CD4-positive, alpha-beta T cell treated with Interleukin-10 for 1 hour (primary cell): Measurements from ENCODE around the gene UPF2.
"Not testable (repeated sequence)": the region's sequence is repeated elsewhere in the genome, so short reads cannot be mapped to it uniquely, and the experiment has no call there.

Experiments
- DNase-seq: peaks from one replicate; pipeline ENCODE4 v3.0.0-alpha.2; 2020

UPF2 gene

GRCh38 chr10:12041766-12042408 is 722 bp downstream of the UPF2 start:
- DNase-seq = peak; percentile 31

- DNase-seq = no peak
These were observed 6.4 kb downstream of the UPF2 start for GRCh38 chr10:12036073-12036655.

- DNase-seq = no peak
These were observed 11.2 kb downstream of the UPF2 start for GRCh38 chr10:12031404-12031803.

- DNase-seq = no peak
These were observed 15.1 kb downstream of the UPF2 start for GRCh38 chr10:12027539-12027938.

- DNase-seq = no peak
These were observed 17.0 kb downstream of the UPF2 start for GRCh38 chr10:12025591-12025990.

GRCh38 chr10:12022580-12023257 is 19.9 kb downstream of the UPF2 start:
- DNase-seq = peak; percentile 30

GRCh38 chr10:12020574-12020973 is 22.0 kb downstream of the UPF2 start:
- DNase-seq = no peak

- no peak for DNase-seq
These were observed 23.2 kb downstream of the UPF2 start for GRCh38 chr10:12019283-12019971.

GRCh38 chr10:12018438-12019282 is 23.9 kb downstream of the UPF2 start:
- no peak for DNase-seq

- no peak for DNase-seq
These were observed 28.7 kb downstream of the UPF2 start for GRCh38 chr10:12013926-12014325.

GRCh38 chr10:12013391-12013790 is 29.2 kb downstream of the UPF2 start:
- not testable (repeated sequence) for DNase-seq

GRCh38 chr10:12010353-12010752 is 32.3 kb downstream of the UPF2 start:
- no peak for DNase-seq

GRCh38 chr10:12008842-12009241 is 33.8 kb downstream of the UPF2 start:
- DNase-seq = not testable (repeated sequence)

- DNase-seq = no peak
These were observed 35.9 kb downstream of the UPF2 start for GRCh38 chr10:12006671-12007070.

GRCh38 chr10:11993834-11994468 is 48.7 kb downstream of the UPF2 start:
- DNase-seq = no peak

GRCh38 chr10:11988924-11989323 is 53.7 kb downstream of the UPF2 start:
- no peak for DNase-seq

GRCh38 chr10:11986593-11987216 is 55.9 kb downstream of the UPF2 start:
- peak; percentile 73 for DNase-seq

- DNase-seq = no peak
These were observed 60.4 kb downstream of the UPF2 start for GRCh38 chr10:11982253-11982652.

GRCh38 chr10:11975795-11976194 is 66.8 kb downstream of the UPF2 start:
- no peak for DNase-seq

GRCh38 chr10:11972523-11972922 is 70.1 kb downstream of the UPF2 start:
- not testable (repeated sequence) for DNase-seq

- no peak for DNase-seq
These were observed 80.4 kb downstream of the UPF2 start for GRCh38 chr10:11962176-11962575.

- no peak for DNase-seq
These were observed 80.8 kb downstream of the UPF2 start for GRCh38 chr10:11961771-11962170.
